Panc1 (cell line): ENCODE measurements around the gene B4GAT1.

Experiments used
- CTCF ChIP-seq: fragments of 450-650 bp; IDR thresholded peaks from 2 replicates; pipeline ENCODE4 v1.5.1; 2017; ENCODE audit warnings: mild to moderate bottlenecking
- POLR2AphosphoS5 ChIP-seq: IDR thresholded peaks from 2 replicates; pipeline ENCODE4 v1.6.1; 2012; ENCODE audit warnings: mild to moderate bottlenecking, low read depth, low read length, moderate library complexity
- REST ChIP-seq, 2 experiments: IDR thresholded peaks; 2 replicates each; pipeline ENCODE4 v1.6.1; 2011 to 2012; ENCODE audit warnings: low read depth in 2 of 2, control low read depth in 1 of 2, low read length in 1 of 2, mild to moderate bottlenecking in 1 of 2, moderate library complexity in 1 of 2; ENCODE audit not compliant: insufficient read depth in 1 of 2
- SIN3A ChIP-seq: IDR thresholded peaks from 2 replicates; pipeline ENCODE4 v1.6.1; 2012; ENCODE audit warnings: low read depth, mild to moderate bottlenecking, low read length, moderate library complexity, borderline replicate concordance; ENCODE audit not compliant: insufficient read depth
- TCF7L2 ChIP-seq: IDR thresholded peaks from 2 replicates; pipeline ENCODE4 v1.6.1; 2011; ENCODE audit warnings: mild to moderate bottlenecking, low read depth, low read length, inconsistent platforms

- no peak for TF ChIP-seq CTCF
- no peak for TF ChIP-seq REST (IDR thresholded peaks at IDR 0.05; ENCODE audit: insufficient read depth in 1 of 2, low read depth in 2 of 2, low read length in 1 of 2)
- no peak for TF ChIP-seq SIN3A
- TF ChIP-seq POLR2AphosphoS5 = no peak
- no peak for TF ChIP-seq TCF7L2
Measured at GRCh38 chr11:66345316-66345649, 2.1 kb downstream of the B4GAT1 start.
